ACC112 (cell line): Measurements from ENCODE around the gene ARHGEF17.

Experiments
- H2AFZ ChIP-seq: fragments of 200-600 bp; sonication (generic); one replicate; pipeline ENCODE4 v1.6.0; 2017; ENCODE audit warnings: antibody characterized with exemption, low read length; ENCODE audit not compliant: unreplicated experiment
- H3K27ac ChIP-seq: fragments of 200-600 bp; sonication (generic); 2 replicates; pipeline ENCODE4 v1.5.1; 2014; ENCODE audit warnings: low read depth, mild to moderate bottlenecking, antibody characterized with exemption, low read length, moderate library complexity
- H3K27me3 ChIP-seq: fragments of 200-600 bp; sonication (generic); 2 replicates; pipeline ENCODE4 v1.6.1; 2014; ENCODE audit warnings: mild to moderate bottlenecking, antibody characterized with exemption, low read length, moderate library complexity, mixed read lengths; ENCODE audit not compliant: insufficient read depth
- H3K36me3 ChIP-seq: fragments of 200-600 bp; sonication (generic); 2 replicates; pipeline ENCODE4 v1.6.1; 2016; ENCODE audit warnings: mild to moderate bottlenecking, antibody characterized with exemption, low read length, moderate library complexity, mixed read lengths; ENCODE audit not compliant: insufficient read depth
- H3K4me1 ChIP-seq: fragments of 200-600 bp; sonication (generic); one replicate; pipeline ENCODE4 v1.6.1; 2016; ENCODE audit warnings: low read length, mixed read lengths; ENCODE audit not compliant: insufficient read depth, unreplicated experiment, control insufficient read depth
- H3K4me3 ChIP-seq: fragments of 200-600 bp; sonication (generic); 2 replicates; pipeline ENCODE4 v1.5.1; 2014; ENCODE audit warnings: mild to moderate bottlenecking, low read depth, low read length
- H3K79me2 ChIP-seq: fragments of 200-600 bp; sonication (generic); one replicate; pipeline ENCODE4 v1.6.0; 2016; ENCODE audit warnings: low read length; ENCODE audit not compliant: control insufficient read depth, unreplicated experiment, insufficient read depth

Gene ARHGEF17

DNA sequence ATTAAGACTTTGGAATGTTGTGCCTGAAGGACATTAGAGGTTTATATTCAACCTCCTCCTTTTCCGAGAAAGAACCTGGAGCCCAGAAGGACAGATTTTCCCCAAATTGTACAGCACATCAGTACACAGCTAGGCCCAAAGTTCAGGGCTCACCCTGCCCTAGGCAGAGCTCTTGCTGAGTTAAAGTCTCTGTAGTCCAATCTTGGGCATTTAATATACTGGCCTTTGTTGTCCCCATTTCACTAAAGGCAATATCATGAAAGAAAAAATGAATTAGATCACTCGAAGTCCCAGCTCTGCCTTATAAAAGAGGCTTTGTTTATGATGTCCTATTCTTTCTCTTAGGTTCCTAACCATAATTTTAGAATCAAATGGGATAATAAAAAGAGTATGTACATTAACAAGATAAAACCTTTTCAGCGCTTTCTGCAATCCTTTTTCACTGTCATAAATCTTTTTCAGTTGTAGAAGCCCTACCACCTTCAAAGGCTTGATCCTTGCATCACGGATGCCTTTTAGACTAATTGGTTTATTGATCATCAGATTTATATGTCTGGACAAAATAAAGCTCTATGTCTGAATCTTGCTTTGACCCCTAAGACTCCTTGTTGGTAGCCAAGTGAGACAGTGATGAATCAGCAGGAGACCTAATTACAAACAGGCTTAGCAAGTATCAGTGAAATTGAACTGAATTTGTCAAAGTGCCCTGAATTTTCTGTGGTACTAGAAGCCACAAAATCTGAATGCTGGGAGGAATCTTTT lies 108.0 kb downstream of the ARHGEF17 start:
- H3K27ac ChIP-seq, result peak overlapping the region; percentile 46
- no peak overlapping the region for H2AFZ ChIP-seq
- no peaks in the 10 kb centered on the region for H3K27me3 ChIP-seq
- peaks cover 41% of the 10 kb centered on the region for H3K4me1 ChIP-seq
- peaks cover 9% of the 10 kb centered on the region; the same call in 1 of the 2 replicates for H3K36me3 ChIP-seq
- H3K79me2 ChIP-seq, result no peaks in the 10 kb centered on the region
- no peak overlapping the region for H3K4me3 ChIP-seq

DNA sequence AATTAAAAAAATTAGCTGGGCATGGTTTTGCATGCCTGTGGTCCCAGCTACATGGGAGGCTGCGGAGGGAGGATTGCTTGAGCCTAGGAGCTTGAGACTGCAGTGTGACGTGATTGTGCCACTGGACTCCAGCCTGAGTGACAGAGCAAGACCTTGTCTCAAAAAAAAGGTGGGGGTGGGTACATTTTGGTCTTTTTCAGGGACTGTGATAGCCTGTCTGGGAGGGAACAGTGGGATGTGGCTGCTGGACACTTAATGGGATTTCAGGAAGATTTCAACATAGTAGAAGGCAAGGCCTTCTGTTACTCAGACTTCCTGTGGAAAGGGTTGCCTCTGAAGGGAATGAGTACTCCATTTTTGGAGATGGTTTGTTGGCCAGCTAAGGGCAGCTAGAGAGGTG lies 108.7 kb downstream of the ARHGEF17 start:
- no peak overlapping the region for H2AFZ ChIP-seq
- H3K27me3 ChIP-seq, result no peaks in the 10 kb centered on the region
- peaks cover 41% of the 10 kb centered on the region for H3K4me1 ChIP-seq
- 0 out of 2 replicates have a peak overlapping the region, but pooled peaks have one; percentile 17 for H3K4me3 ChIP-seq
- H3K27ac ChIP-seq, result peak overlapping the region; percentile 46
- H3K36me3 ChIP-seq, result peaks cover 9% of the 10 kb centered on the region; the same call in 1 of the 2 replicates
- no peaks in the 10 kb centered on the region for H3K79me2 ChIP-seq
